ENCODE results near the gene GRIA1. TPM values are rescaled to one million over a fixed set of nuclear protein-coding genes. Genes with fewer than 3 reads are reported as not detected.

Gene GRIA1
- total and polyA plus RNA-seq, 2 of the 4 experiments (the other 2 are of a cell fraction) = 0.48 to 1.3 TPM

GRCh38 chr5:153601377-153601776 is 110.9 kb downstream of the GRIA1 start:
- TF ChIP-seq SMC3 (IDR thresholded peaks at IDR 0.05; ENCODE audit: low read depth, low read length) (no peak), CHD1 (IDR thresholded peaks at IDR 0.05; ENCODE audit: low read depth, low read length) (no peak), CTCF (conservative IDR thresholded peaks at IDR 0.05; ENCODE audit: low read depth, low read length) (no peak), RFX5 (IDR thresholded peaks at IDR 0.05; ENCODE audit: low read depth, low read length) (no peak), POLR2A (IDR thresholded peaks at IDR 0.05; ENCODE audit: low read depth, low read length) (no peak), CEBPB (IDR thresholded peaks at IDR 0.05; ENCODE audit: low read depth, low read length) (no peak), FOS (IDR thresholded peaks at IDR 0.05; ENCODE audit: low read depth, low read length) (no peak), BHLHE40 (IDR thresholded peaks at IDR 0.05; ENCODE audit: low read depth, low read length) (no peak), MAZ (IDR thresholded peaks at IDR 0.05; ENCODE audit: borderline replicate concordance, low read depth, low read length) (no peak), USF2 (IDR thresholded peaks at IDR 0.05; ENCODE audit: low read depth, low read length) (no peak)
- Histone ChIP-seq H3K36me3 (ENCODE audit: control insufficient read depth, insufficient read depth, low read length) (no peaks in the 10 kb centered on the region), H3K4me1 (ENCODE audit: control insufficient read depth, insufficient read depth, low read length) (no peaks in the 10 kb centered on the region), H3K23ac (ENCODE audit: low read depth, low read length) (no peak overlapping the region), H3K27me3 (ENCODE audit: control insufficient read depth, insufficient read depth, low read length) (no peaks in the 10 kb centered on the region), H4K8ac (ENCODE audit: low read depth in 2 of 2, low read length in 2 of 2) (no peak overlapping the region), H3K4me3 (ENCODE audit: insufficient read depth, low read depth, low read length) (no peak overlapping the region), H2BK15ac (ENCODE audit: low read depth, low read length) (no peak overlapping the region), H2AK5ac (ENCODE audit: low read depth, low read length) (no peak overlapping the region), H3K4me2 (ENCODE audit: low read depth, low read length) (no peak overlapping the region), H2AFZ (replicated peaks; ENCODE audit: low read length, poor library complexity) (no peak overlapping the region), H3K27ac (ENCODE audit: insufficient read depth, low read length) (no peak overlapping the region), H4K5ac (ENCODE audit: low read depth, low read length) (no peak overlapping the region), H4K91ac (ENCODE audit: insufficient read depth, low read depth, low read length) (no peak overlapping the region), H3K4ac (ENCODE audit: low read depth, low read length) (no peak overlapping the region), H3K79me1 (ENCODE audit: low read depth in 1 of 2, low read length in 2 of 2) (no peaks in the 10 kb centered on the region), H3K18ac (ENCODE audit: low read depth, low read length) (no peak overlapping the region), H4K20me1 (ENCODE audit: insufficient read depth, low read length) (no peaks in the 10 kb centered on the region), H3K9ac (ENCODE audit: low read depth, low read length) (no peak overlapping the region), H2BK120ac (ENCODE audit: low read depth, low read length) (no peak overlapping the region), H2BK5ac (ENCODE audit: low read depth, low read length, poor library complexity, severe bottlenecking) (no peak overlapping the region), H2AK9ac (replicated peaks; ENCODE audit: low read depth, low read length, poor library complexity) (no peak overlapping the region), H3K14ac (replicated peaks; ENCODE audit: low read depth, low read length) (no peak overlapping the region), H3K9me1 (ENCODE audit: insufficient read depth, low read length) (no peaks in the 10 kb centered on the region), H3K56ac (ENCODE audit: extremely low read depth, insufficient read depth, low read length) (no peak overlapping the region), H3K9me3 (ENCODE audit: control insufficient read depth, insufficient read depth, low read length) (no peaks in the 10 kb centered on the region), H2BK20ac (ENCODE audit: low read depth, low read length) (no peak overlapping the region)
- no TSS peak for BruUV-seq (replicated peaks)
- WGBS, 2 experiments (ENCODE audit: extremely low coverage in 2 of 2, insufficient read length in 1 of 2) = no CpG with 5 or more reads among the region's 1 CpG
- intact Hi-C loops (cut with micrococcal nuclease) (no loop called here), dilution Hi-C loops (cut with HindIII; ENCODE audit: low sequenced_read_pairs, unreplicated experiment) (no loop called here), in situ Hi-C loops (cut with MboI; ENCODE audit: low sequenced_read_pairs) (no loop called here)
- DNase-seq = no peak
- CTCF ChIA-PET = no interaction called here
- no peak for ATAC-seq (ENCODE audit: low read depth)
- POLR2A ChIA-PET (ENCODE audit: unreplicated experiment) = no interaction called here
